K562 (cell line): ENCODE results near the gene CAPN8. TPM values are rescaled to one million over a fixed set of nuclear protein-coding genes. Genes with fewer than 3 reads are reported as not detected.

Source experiments
- ARID1B ChIP-seq: fragments of 450-650 bp; IDR thresholded peaks from 2 replicates; pipeline ENCODE4 v1.6.1; 2016; ENCODE audit warnings: antibody characterized with exemption, mild to moderate bottlenecking, inconsistent platforms
- ESRRA ChIP-seq: fragments of 450-650 bp; IDR thresholded peaks from 2 replicates; pipeline ENCODE4 v1.6.1; 2014; ENCODE audit warnings: low read depth, mild to moderate bottlenecking, moderate library complexity, borderline replicate concordance
- FOS ChIP-seq: IDR thresholded peaks from 3 replicates; pipeline ENCODE4 v1.6.1; 2011; ENCODE audit not compliant: insufficient read length; ENCODE audit errors: extremely low read depth
- FOSL1 ChIP-seq: fragments of 200-800 bp; sonication (Bioruptor generic); conservative IDR thresholded peaks from 2 replicates; pipeline ENCODE4 v1.6.1; 2016; ENCODE audit warnings: missing genetic modification characterization, missing compliant biosample characterization
- IRF2 ChIP-seq: sonication (generic); formaldehyde crosslinking; IDR thresholded peaks from 2 replicates; pipeline ENCODE4 v1.8.1; 2022; ENCODE audit warnings: mild to moderate bottlenecking, missing genetic modification reagents
- MECOM ChIP-seq: fragments of 250-450 bp; sonication (Bioruptor Pico); IDR thresholded peaks from 2 replicates; pipeline ENCODE4 v1.8.0; 2022; ENCODE audit warnings: inconsistent platforms
- MEF2A ChIP-seq: IDR thresholded peaks from 2 replicates; pipeline ENCODE4 v1.6.1; 2011; ENCODE audit warnings: low read depth, mild to moderate bottlenecking, low read length, moderate library complexity; ENCODE audit not compliant: control insufficient read depth
- MEIS2 ChIP-seq: fragments of 450-650 bp; IDR thresholded peaks from 2 replicates; pipeline ENCODE4 v1.6.1; 2014; ENCODE audit warnings: mild to moderate bottlenecking; ENCODE audit not compliant: partially characterized antibody
- NFE2L1 ChIP-seq: fragments of 450-650 bp; IDR thresholded peaks from 2 replicates; pipeline ENCODE4 v1.6.1; 2016; ENCODE audit warnings: missing genetic modification characterization, low read depth, mild to moderate bottlenecking, missing compliant biosample characterization, moderate library complexity, borderline replicate concordance
- PBX2 ChIP-seq, 2 experiments: IDR thresholded peaks in 1 of 2; conservative IDR thresholded peaks in 1 of 2; 2 replicates each; pipeline ENCODE4 v1.6.1; 2016; ENCODE audit warnings: low read depth in 2 of 2, mild to moderate bottlenecking in 1 of 2, missing compliant biosample characterization in 1 of 2, missing genetic modification characterization in 1 of 2, moderate library complexity in 1 of 2
- PHF21A ChIP-seq: fragments of 450-650 bp; IDR thresholded peaks from 2 replicates; pipeline ENCODE4 v1.6.1; 2017; ENCODE audit warnings: low read depth, borderline replicate concordance
- PPARD ChIP-seq: fragments of 250-450 bp; sonication (Bioruptor Pico); IDR thresholded peaks from 2 replicates; pipeline ENCODE4 v1.8.0; 2022; ENCODE audit warnings: inconsistent platforms, mild to moderate bottlenecking, moderate library complexity
- SRSF3 ChIP-seq: fragments of 200-400 bp; formaldehyde crosslinking; IDR thresholded peaks from 2 replicates; pipeline ENCODE4 v1.6.1; 2016; ENCODE audit warnings: mild to moderate bottlenecking, low read length, moderate library complexity; ENCODE audit not compliant: insufficient read depth
- TEAD4 ChIP-seq, 2 experiments: sonication (generic) in 1 of 2; formaldehyde crosslinking in 1 of 2; IDR thresholded peaks; 2 replicates each; pipeline versions ENCODE4 v1.6.1 to v1.8.0; 2012 to 2022; ENCODE audit warnings: borderline replicate concordance in 1 of 2, inconsistent platforms in 1 of 2, low read length in 1 of 2, mild to moderate bottlenecking in 1 of 2, missing genetic modification reagents in 1 of 2
- ZBTB1 ChIP-seq: sonication (generic); formaldehyde crosslinking; IDR thresholded peaks from 2 replicates; pipeline ENCODE4 v1.8.1; 2023; ENCODE audit warnings: missing genetic modification reagents, low read depth, mild to moderate bottlenecking, borderline replicate concordance
- ZNF197 ChIP-seq: fragments of 200-800 bp; sonication (Bioruptor generic); IDR thresholded peaks from 2 replicates; pipeline ENCODE4 v1.6.1; 2016; ENCODE audit warnings: low read depth, missing genetic modification characterization, missing compliant biosample characterization
- ZNF780A ChIP-seq: fragments of 250-450 bp; sonication (Bioruptor Pico); IDR thresholded peaks from 2 replicates; pipeline ENCODE4 v1.5.0; 2021; ENCODE audit warnings: mild to moderate bottlenecking
- polyA plus RNA-seq, 8 experiments: library from polyadenylated mRNA; depleted of rRNA in 4 of 8; stranded (reverse) in 5 of 8; unstranded in 3 of 8; fragments of >200 nt; fragmentation: Nextera tagmentation in 2 of 8; fragmentation: Illumina TruSeq in 1 of 8; extraction: Ambion mirVana in 2 of 8; extraction: Trizol in 1 of 8; gene quantifications; 2 replicates each; pipeline versions ENCODE4 v1.2.1 to v1.2.3, GENCODE V29; 2011 to 2014; ENCODE audit warnings: inconsistent platforms in 1 of 8, missing spikeins in 1 of 8
- total RNA-seq, 7 experiments: library from RNA; depleted of rRNA in 6 of 7; stranded (reverse); fragments of >200 nt in 6 of 7; fragmentation: Illumina TruSeq in 2 of 7; extraction: Trizol in 2 of 7; gene quantifications; 2 replicates each; pipeline versions ENCODE4 v1.2.1 to v1.2.3, GENCODE V29; 2011 to 2021; ENCODE audit warnings: low replicate concordance in 1 of 7
- TF ChIP-seq, protein P1 (sequence below): IDR thresholded peaks from 2 replicates; pipeline ENCODE4 v1.6.1; 2011; ENCODE audit not compliant: insufficient read length; ENCODE audit errors: extremely low read depth

The CAPN8 gene
- total and polyA plus RNA-seq, 9 of the 15 experiments (the other 6 are each of a cell fraction or from before 2014, with no cell fraction given): 0.06 TPM; not detected in 8

DNA sequence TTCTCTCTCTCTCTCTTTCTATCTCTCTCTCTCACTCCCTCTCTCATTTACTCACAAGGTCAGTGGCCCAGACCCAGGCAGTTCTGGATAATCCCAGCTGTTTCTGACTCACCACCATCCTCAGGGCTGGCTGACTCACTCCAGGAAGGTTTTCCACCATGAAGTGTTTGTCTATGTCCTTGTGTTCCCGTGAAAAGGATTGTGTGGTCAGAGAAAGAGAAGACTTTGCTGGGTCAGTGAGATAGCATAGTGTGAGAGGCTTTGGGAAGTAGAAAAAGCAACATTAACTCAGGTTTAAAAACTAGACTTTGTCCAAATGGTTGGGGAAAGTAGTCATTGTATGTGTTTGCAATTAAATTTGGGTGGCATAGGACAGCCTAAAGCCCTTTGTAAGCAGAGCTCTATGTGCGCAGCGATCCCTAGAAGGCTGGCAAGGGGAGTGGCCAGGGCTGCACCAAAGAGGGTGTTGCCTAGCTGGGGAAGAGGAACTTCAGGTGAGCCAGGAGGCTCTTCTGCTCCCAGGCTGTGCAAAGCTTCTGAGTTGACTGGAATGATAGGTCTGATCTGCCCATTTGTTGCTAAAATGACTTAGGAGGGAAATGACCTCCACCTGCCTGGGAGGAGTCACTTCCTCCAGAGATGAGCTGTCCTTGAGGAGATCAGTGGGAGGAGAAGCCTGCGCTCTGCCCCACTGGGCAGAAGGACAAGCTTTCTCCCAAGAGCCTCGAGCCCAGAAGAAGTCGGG is 41.9 kb upstream of the CAPN8 start (continued):
- TF ChIP-seq PHF21A: peak; percentile 89; the same call in 1 of the 2 replicates
- TF ChIP-seq IRF2 (CRISPR knock-in tag): no peak
- no peak for TF ChIP-seq ZNF780A (CRISPR knock-in tag)
- TF ChIP-seq PBX2 (CRISPR knock-in tag; IDR thresholded peaks at IDR 0.05; ENCODE audit: low read depth): no peak
- no peak for TF ChIP-seq PBX2 (tag; conservative IDR thresholded peaks at IDR 0.05; ENCODE audit: low read depth)
- no peak for TF ChIP-seq NFE2L1 (tag)
- no peak for TF ChIP-seq MEF2A
- peak; percentile 20; the same call in 1 of the 2 replicates for TF ChIP-seq ESRRA
- TF ChIP-seq PPARD (CRISPR knock-in tag): no peak
- peak; percentile 99 for TF ChIP-seq FOSL1 (tag)
- TF ChIP-seq FOS: peak; percentile 61
- TF ChIP-seq ARID1B: peak; percentile 94
- no peak for TF ChIP-seq TEAD4 (IDR thresholded peaks at IDR 0.05; ENCODE audit: low read length)
- TF ChIP-seq TEAD4 (CRISPR knock-in tag; IDR thresholded peaks at IDR 0.05; ENCODE audit: borderline replicate concordance): no peak
- TF ChIP-seq ZBTB1 (CRISPR knock-in tag): no peak
- no peak for TF ChIP-seq ZNF197
- TF ChIP-seq, protein P1, sequence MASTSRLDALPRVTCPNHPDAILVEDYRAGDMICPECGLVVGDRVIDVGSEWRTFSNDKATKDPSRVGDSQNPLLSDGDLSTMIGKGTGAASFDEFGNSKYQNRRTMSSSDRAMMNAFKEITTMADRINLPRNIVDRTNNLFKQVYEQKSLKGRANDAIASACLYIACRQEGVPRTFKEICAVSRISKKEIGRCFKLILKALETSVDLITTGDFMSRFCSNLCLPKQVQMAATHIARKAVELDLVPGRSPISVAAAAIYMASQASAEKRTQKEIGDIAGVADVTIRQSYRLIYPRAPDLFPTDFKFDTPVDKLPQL: no peak
- no peak for TF ChIP-seq SRSF3
- TF ChIP-seq MEIS2: no peak
- no peak for TF ChIP-seq MECOM
